Measurements from ENCODE around the gene SKI. TPM values are rescaled to one million over a fixed set of nuclear protein-coding genes. Genes with fewer than 3 reads are reported as not detected.
"Not testable (repeated sequence)": the region's sequence is repeated elsewhere in the genome, so short reads cannot be mapped to it uniquely, and the experiment has no call there.

SKI gene
- total RNA-seq, 1 donor from 2014 or later: 13.5 TPM

DNA sequence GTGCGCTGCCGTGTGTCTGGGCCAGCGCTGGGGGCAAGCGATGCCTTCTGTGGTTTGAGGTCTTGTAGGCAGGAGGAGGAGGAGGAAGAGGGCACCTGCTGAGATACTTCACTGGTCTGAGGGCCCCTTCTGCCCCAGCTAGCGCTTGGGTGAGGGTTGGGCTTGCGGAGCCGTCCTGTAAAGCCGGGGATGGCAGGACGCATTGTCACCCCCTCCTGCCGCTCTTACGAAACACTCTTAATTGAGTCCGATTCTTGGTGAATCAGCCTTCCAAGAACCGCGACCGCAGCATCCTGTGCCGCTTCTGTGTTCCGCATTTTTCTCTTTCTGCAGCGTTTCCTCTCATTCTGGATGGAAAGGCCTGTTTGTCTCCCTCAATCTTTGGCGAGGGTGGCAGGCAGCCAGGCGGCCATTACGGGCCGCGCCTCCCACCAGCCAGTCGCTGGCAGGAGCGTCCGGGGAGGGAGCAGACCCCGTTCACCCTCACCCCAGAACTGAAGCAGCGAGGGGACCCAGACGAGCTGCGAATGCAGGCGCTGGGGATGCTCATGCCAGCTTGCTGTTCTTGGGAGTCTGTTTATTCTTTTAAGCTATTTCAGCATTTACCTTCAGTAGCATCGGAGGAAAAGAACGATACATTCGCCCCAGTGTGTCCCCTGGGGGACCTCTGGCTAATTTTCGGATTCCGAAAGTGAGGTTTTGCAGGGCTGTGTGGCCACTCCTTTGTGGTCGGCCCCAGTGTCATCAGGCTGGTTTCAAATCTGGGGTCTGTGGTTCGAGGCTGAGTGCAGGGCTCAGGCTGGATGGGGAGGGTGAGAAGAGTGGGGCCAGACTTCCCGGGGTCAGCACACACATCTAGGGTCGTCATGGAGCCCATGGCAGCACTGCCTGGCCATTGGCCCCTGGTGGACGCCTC lies 62.7 kb downstream of the SKI start:
- no peak overlapping the region for H3K4me3 ChIP-seq (ENCODE audit: low read depth, low read length)
- TF ChIP-seq, protein P1, sequence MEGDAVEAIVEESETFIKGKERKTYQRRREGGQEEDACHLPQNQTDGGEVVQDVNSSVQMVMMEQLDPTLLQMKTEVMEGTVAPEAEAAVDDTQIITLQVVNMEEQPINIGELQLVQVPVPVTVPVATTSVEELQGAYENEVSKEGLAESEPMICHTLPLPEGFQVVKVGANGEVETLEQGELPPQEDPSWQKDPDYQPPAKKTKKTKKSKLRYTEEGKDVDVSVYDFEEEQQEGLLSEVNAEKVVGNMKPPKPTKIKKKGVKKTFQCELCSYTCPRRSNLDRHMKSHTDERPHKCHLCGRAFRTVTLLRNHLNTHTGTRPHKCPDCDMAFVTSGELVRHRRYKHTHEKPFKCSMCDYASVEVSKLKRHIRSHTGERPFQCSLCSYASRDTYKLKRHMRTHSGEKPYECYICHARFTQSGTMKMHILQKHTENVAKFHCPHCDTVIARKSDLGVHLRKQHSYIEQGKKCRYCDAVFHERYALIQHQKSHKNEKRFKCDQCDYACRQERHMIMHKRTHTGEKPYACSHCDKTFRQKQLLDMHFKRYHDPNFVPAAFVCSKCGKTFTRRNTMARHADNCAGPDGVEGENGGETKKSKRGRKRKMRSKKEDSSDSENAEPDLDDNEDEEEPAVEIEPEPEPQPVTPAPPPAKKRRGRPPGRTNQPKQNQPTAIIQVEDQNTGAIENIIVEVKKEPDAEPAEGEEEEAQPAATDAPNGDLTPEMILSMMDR (conservative IDR thresholded peaks at IDR 0.05; ENCODE audit: low read depth, low read length): no peak
- DNase-seq (ENCODE audit: low read depth): no peak

DNA sequence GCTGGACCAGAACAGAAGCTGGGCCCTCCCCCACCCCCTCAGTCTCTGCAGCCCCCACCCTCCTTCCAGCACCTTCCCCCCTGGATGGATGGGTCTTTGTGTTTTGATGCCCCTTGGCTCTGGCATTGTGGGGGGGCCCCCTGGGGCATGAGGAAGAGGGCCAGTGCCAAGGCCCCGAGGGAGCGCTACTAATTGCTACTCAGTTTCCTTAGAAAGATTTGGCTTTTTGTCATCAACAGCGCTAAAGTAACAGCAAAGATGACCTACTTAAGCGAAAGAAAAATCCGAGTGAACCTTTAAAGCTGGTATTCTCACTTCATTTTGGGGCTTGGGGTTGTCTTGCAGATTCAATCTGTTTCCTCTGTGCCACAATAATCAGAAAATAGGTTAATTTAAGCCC lies 63.5 kb downstream of the SKI start:
- TF ChIP-seq, protein P1 (conservative IDR thresholded peaks at IDR 0.05; ENCODE audit: low read depth, low read length): no peak

DNA sequence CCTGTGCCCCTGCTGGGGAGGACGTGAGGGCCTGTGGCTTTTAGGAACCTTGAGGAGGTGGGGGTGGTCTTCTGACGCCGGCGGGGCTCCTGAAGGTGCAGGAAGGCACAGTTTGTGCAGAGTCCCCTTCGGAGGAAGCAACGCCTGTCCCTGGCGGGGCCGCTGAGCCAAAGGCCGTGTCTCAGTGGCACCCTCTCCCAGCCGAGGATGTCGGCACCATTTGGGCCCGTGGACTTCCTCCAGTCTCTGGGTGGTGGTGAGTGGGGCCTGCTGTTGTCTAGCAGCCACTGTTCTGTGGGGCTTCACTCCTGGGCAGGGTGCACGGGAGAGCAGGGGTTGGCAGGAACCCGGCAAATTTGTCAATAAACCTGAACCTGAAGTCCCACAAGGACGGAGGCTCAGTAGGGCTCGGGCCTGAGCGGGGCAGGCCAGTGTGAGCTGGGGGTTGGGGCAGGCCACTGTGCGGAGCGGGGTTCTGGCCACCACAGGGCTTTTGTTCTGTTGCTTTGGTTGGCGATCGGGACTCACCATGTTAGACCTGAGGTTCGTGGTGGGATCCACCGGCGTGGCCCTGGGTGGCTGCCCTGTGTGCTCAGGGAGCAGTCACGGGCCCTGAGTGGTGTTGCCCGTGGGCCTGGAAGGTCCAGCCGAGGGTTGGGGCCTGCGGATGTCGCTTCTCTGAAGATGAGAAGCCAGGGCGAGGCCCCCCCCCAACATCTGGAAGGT lies 64.8 kb downstream of the SKI start:
- no peak for DNase-seq (ENCODE audit: low read depth)
- TF ChIP-seq, protein P1 (conservative IDR thresholded peaks at IDR 0.05; ENCODE audit: low read depth, low read length): no peak
- no peak overlapping the region for H3K4me3 ChIP-seq (ENCODE audit: low read depth, low read length)

More for the DNA sequence above, 63.5 kb downstream of the SKI start:
- no peak overlapping the region for H3K4me3 ChIP-seq (ENCODE audit: low read depth, low read length)
- no peak for DNase-seq (ENCODE audit: low read depth)

DNA sequence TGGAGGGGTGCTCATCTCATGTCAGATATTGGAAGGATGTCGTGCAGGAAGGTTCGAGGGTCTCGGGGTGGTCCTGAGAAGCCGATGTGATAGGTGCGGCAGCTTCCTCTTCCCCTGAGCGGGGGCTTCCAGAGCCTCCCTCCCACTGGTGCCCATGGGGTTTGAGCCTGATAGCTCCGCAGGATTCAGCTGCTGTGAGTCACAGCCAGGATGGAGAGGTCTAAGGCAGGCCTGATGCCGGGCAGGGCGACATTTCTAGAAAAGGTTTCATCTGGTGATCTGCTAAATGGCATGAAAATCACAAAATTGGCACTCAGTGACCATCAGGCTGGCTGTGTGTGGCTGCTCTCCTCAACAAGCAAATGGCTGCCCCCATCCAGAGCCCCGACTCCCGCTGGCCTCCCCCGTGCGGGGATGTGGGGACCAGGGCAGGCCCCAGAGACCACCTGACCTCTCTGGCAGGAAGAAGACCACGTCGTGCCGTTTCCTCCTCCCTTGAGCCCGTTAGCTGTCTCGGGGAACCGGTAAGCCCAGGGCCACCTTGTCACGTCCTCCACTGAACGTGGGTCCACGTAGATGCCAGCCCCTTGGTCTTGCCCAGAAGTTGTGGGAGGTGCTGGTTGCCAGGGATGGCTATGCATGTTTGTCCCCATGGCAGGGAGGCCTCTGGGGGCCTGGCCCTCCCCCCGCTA lies 66.1 kb downstream of the SKI start:
- no peak overlapping the region for H3K4me3 ChIP-seq (ENCODE audit: low read depth, low read length)
- no peak for DNase-seq (ENCODE audit: low read depth)
- TF ChIP-seq, protein P1 (conservative IDR thresholded peaks at IDR 0.05; ENCODE audit: low read depth, low read length): no peak

- TF ChIP-seq, protein P1 (conservative IDR thresholded peaks at IDR 0.05; ENCODE audit: low read depth, low read length): no peak
- DNase-seq (ENCODE audit: low read depth): no peak
- no peak overlapping the region for H3K4me3 ChIP-seq (ENCODE audit: low read depth, low read length)
Measured at GRCh38 chr1:2294725-2295078, 66.6 kb downstream of the SKI start.

- TF ChIP-seq, protein P1 (conservative IDR thresholded peaks at IDR 0.05; ENCODE audit: low read depth, low read length): no peak
- no peak overlapping the region for H3K4me3 ChIP-seq (ENCODE audit: low read depth, low read length)
- DNase-seq (ENCODE audit: low read depth): no peak
Measured at GRCh38 chr1:2295526-2295925, 67.4 kb downstream of the SKI start.

- DNase-seq (ENCODE audit: low read depth); H3K4me3 ChIP-seq (ENCODE audit: low read depth, low read length): not testable (repeated sequence)
Measured at GRCh38 chr1:2296211-2296610, 68.1 kb downstream of the SKI start.

Data from epithelial cell of proximal tubule (primary cell).